ENCODE results near the gene ABHD5.

DNA sequence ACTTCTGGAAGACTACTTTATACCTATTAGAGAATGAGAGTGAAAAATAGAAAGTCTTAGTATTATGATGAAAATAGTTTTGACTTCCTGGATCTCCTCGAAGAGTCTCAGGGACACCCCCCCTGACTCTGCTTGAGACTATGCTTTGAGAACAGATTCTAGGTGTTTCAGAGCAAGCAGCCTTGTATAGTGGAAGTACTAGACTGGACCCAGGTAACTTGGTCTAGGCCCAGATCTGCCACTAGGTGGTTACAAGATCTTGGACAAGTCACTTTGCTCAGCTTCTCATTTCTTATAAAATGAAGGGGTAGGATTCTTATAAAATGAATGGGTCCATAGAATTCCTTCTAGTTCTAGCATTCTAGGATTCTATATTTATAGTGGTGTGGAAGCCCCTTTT lies 9.1 kb downstream of the ABHD5 start:
- TF ChIP-seq POLR2A (IDR thresholded peaks at IDR 0.05; ENCODE audit: low read depth, low read length) (no peak), TAF1 (IDR thresholded peaks at IDR 0.05; ENCODE audit: borderline replicate concordance, low read depth, low read length) (no peak)
